Muscle layer of duodenum (tissue), 2 donors: ENCODE measurements around the gene UBA52.
A peak's percentile ranks its signal among the peaks of the same experiment; 100 is the strongest.

Experiments
- H3K27ac ChIP-seq: one replicate; pipeline ENCODE4 v1.7.0; 2013; ENCODE audit warnings: mild to moderate bottlenecking, low read length
- H3K27me3 ChIP-seq: one replicate; pipeline ENCODE4 v1.7.0; 2013; ENCODE audit warnings: low read depth, mild to moderate bottlenecking, control low read depth, low read length
- H3K36me3 ChIP-seq, 2 donors: one replicate each; pipeline ENCODE4 v1.7.0; 2013; ENCODE audit warnings: low read length in 2 of 2, control low read depth in 1 of 2, mild to moderate bottlenecking in 1 of 2; ENCODE audit not compliant: insufficient read depth in 2 of 2, control insufficient read depth in 1 of 2
- H3K4me1 ChIP-seq, 2 donors: one replicate each; pipeline ENCODE4 v1.7.0; 2013; ENCODE audit warnings: low read length in 2 of 2, mild to moderate bottlenecking in 2 of 2, control low read depth in 1 of 2, moderate library complexity in 1 of 2; ENCODE audit not compliant: insufficient read depth in 2 of 2, control insufficient read depth in 1 of 2
- H3K4me3 ChIP-seq, 2 donors: one replicate each; pipeline ENCODE4 v1.7.0; 2013; ENCODE audit warnings: low read length in 2 of 2, low read depth in 1 of 2, mild to moderate bottlenecking in 1 of 2
- H3K9me3 ChIP-seq, 2 donors: one replicate each; pipeline ENCODE4 v1.7.0; 2013; ENCODE audit warnings: low read length in 2 of 2, control low read depth in 1 of 2, mild to moderate bottlenecking in 1 of 2; ENCODE audit not compliant: control insufficient read depth in 1 of 2
- donor health status: healthy.

Gene UBA52

GRCh38 chr19:18558604-18559003, 13.1 kb upstream of the UBA52 start:
- Histone ChIP-seq H3K4me1 (peaks cover 0 to 18% of the 10 kb centered on the region in 2 donors), H3K4me3 (peak overlapping the region; percentile 90 to 93), H3K9me3 (no peaks in the 10 kb centered on the region), H3K27me3 (no peaks in the 10 kb centered on the region), H3K36me3 (peaks cover 5 to 22% of the 10 kb centered on the region in 2 donors), H3K27ac (peak overlapping the region; percentile 96)

- H3K4me1 ChIP-seq, result peaks cover 0 to 18% of the 10 kb centered on the region in 2 donors
- no peak overlapping the region for H3K27ac ChIP-seq
- no peaks in the 10 kb centered on the region for H3K9me3 ChIP-seq
- peaks cover 8 to 33% of the 10 kb centered on the region in 2 donors for H3K36me3 ChIP-seq
- H3K4me3 ChIP-seq, result no peak overlapping the region
- H3K27me3 ChIP-seq, result no peaks in the 10 kb centered on the region
These were observed 12.0 kb upstream of the UBA52 start for GRCh38 chr19:18559685-18560084.

- Histone ChIP-seq H3K4me1 (peaks cover 0 to 18% of the 10 kb centered on the region in 2 donors), H3K27me3 (no peaks in the 10 kb centered on the region), H3K36me3 (peaks cover 15 to 54% of the 10 kb centered on the region in 2 donors), H3K4me3 (no peak overlapping the region), H3K27ac (no peak overlapping the region), H3K9me3 (no peaks in the 10 kb centered on the region)
These were observed 9.6 kb upstream of the UBA52 start for GRCh38 chr19:18562086-18562485.

- Histone ChIP-seq H3K27me3 (no peaks in the 10 kb centered on the region), H3K27ac (no peak overlapping the region), H3K36me3 (peaks cover 26 to 74% of the 10 kb centered on the region in 2 donors), H3K4me1 (peaks cover 0 to 5% of the 10 kb centered on the region in 2 donors), H3K4me3 (no peak overlapping the region), H3K9me3 (no peaks in the 10 kb centered on the region)
These were observed 4.7 kb upstream of the UBA52 start for GRCh38 chr19:18566953-18567352.

- peaks cover 27 to 61% of the 10 kb centered on the region in 2 donors for H3K36me3 ChIP-seq
- H3K4me1 ChIP-seq, result peaks cover 9 to 11% of the 10 kb centered on the region in 2 donors
- no peaks in the 10 kb centered on the region for H3K27me3 ChIP-seq
- H3K4me3 ChIP-seq, result no peak overlapping the region
- no peak overlapping the region for H3K27ac ChIP-seq
- H3K9me3 ChIP-seq, result no peaks in the 10 kb centered on the region
These were observed 3.3 kb upstream of the UBA52 start for GRCh38 chr19:18568367-18568766.

GRCh38 chr19:18574691-18575291, 3.1 kb downstream of the UBA52 start:
- Histone ChIP-seq H3K4me1 (peaks cover 10 to 15% of the 10 kb centered on the region in 2 donors), H3K27me3 (no peaks in the 10 kb centered on the region), H3K27ac (no peak overlapping the region), H3K4me3 (no peak overlapping the region), H3K9me3 (no peaks in the 10 kb centered on the region), H3K36me3 (peaks cover 23 to 43% of the 10 kb centered on the region in 2 donors)

- Histone ChIP-seq H3K27me3 (no peaks in the 10 kb centered on the region), H3K9me3 (no peaks in the 10 kb centered on the region), H3K4me1 (peaks cover 10 to 15% of the 10 kb centered on the region in 2 donors), H3K36me3 (peaks cover 23 to 43% of the 10 kb centered on the region in 2 donors), H3K27ac (no peak overlapping the region), H3K4me3 (no peak overlapping the region)
These were observed 4.7 kb downstream of the UBA52 start for GRCh38 chr19:18576383-18576782.

- H3K27me3 ChIP-seq, result no peaks in the 10 kb centered on the region
- no peak overlapping the region for H3K4me3 ChIP-seq
- H3K9me3 ChIP-seq, result no peaks in the 10 kb centered on the region
- peaks cover 10 to 12% of the 10 kb centered on the region in 2 donors for H3K4me1 ChIP-seq
- no peak overlapping the region for H3K27ac ChIP-seq
- peaks cover 23 to 43% of the 10 kb centered on the region in 2 donors for H3K36me3 ChIP-seq
These were observed 5.8 kb downstream of the UBA52 start for GRCh38 chr19:18577365-18577914.

- no peaks in the 10 kb centered on the region for H3K9me3 ChIP-seq
- H3K36me3 ChIP-seq, result peaks cover 8 to 24% of the 10 kb centered on the region in 2 donors
- H3K4me1 ChIP-seq, result no peaks in the 10 kb centered on the region
- no peak overlapping the region for H3K4me3 ChIP-seq
- H3K27me3 ChIP-seq, result no peaks in the 10 kb centered on the region
- H3K27ac ChIP-seq, result no peak overlapping the region
These were observed 8.7 kb downstream of the UBA52 start for GRCh38 chr19:18580311-18580710.

- peaks cover 5 to 8% of the 10 kb centered on the region in 2 donors for H3K36me3 ChIP-seq
- H3K27me3 ChIP-seq, result no peaks in the 10 kb centered on the region
- peaks cover 9 to 16% of the 10 kb centered on the region in 2 donors for H3K4me1 ChIP-seq
- no peak overlapping the region for H3K27ac ChIP-seq
- no peaks in the 10 kb centered on the region for H3K9me3 ChIP-seq
- no peak overlapping the region for H3K4me3 ChIP-seq
These were observed 14.6 kb downstream of the UBA52 start for GRCh38 chr19:18586306-18586705.

GRCh38 chr19:18587561-18587960, 15.9 kb downstream of the UBA52 start:
- Histone ChIP-seq H3K36me3 (peaks cover 5 to 8% of the 10 kb centered on the region in 2 donors), H3K9me3 (no peaks in the 10 kb centered on the region), H3K27me3 (no peaks in the 10 kb centered on the region), H3K4me3 (no peak overlapping the region), H3K27ac (no peak overlapping the region), H3K4me1 (peaks cover 9 to 16% of the 10 kb centered on the region in 2 donors)
